WTC11 (cell line): ENCODE data around the gene DNAAF2. TPM values are rescaled to one million over a fixed set of nuclear protein-coding genes. Genes with fewer than 3 reads are reported as not detected.

Experiments used
- ATAC-seq: fragments of 200-7000 bp; cut with Tn5 transposase; 2 replicates; pipeline ENCODE4 v1.10.0; 2021; ENCODE audit warnings: mild to moderate bottlenecking, moderate library complexity
- CTCF ChIA-PET: fragments of 300-600 bp; sonication (Branson Sonifier 250); formaldehyde crosslinking; loops from one replicate; lab custom pipeline; 2021; ENCODE audit warnings: antibody characterized with exemption; lab: Charles Lee
- POLR2A ChIA-PET: fragments of 350-600 bp; sonication (Branson Sonifier 250); formaldehyde crosslinking; loops from one replicate; lab custom pipeline; 2021; ENCODE audit warnings: antibody characterized with exemption; lab: Charles Lee
- DNase-seq: peaks from one replicate; pipeline ENCODE4 v3.0.0; 2021; ENCODE audit warnings: low spot score
- H3K27ac Mint-ChIP-seq: 2 replicates; pipeline ENCODE4 v1.8.0; 2021; ENCODE audit warnings: mixed read lengths
- H3K27me3 Mint-ChIP-seq: 2 replicates; pipeline ENCODE4 v1.8.0; 2021; ENCODE audit warnings: low read depth, mild to moderate bottlenecking, moderate library complexity, mixed read lengths
- H3K36me3 Mint-ChIP-seq: 2 replicates; pipeline ENCODE4 v1.8.0; 2021; ENCODE audit warnings: mixed read lengths
- H3K4me1 Mint-ChIP-seq: 2 replicates; pipeline ENCODE4 v1.8.0; 2022; ENCODE audit warnings: mixed read lengths
- H3K4me3 Mint-ChIP-seq: 2 replicates; pipeline ENCODE4 v1.8.0; 2021; ENCODE audit warnings: mild to moderate bottlenecking, moderate library complexity, mixed read lengths
- H3K9me3 Mint-ChIP-seq: 2 replicates; pipeline ENCODE4 v1.8.0; 2021; ENCODE audit warnings: mixed read lengths
- ETV6 ChIP-seq: sonication (generic); formaldehyde crosslinking; IDR thresholded peaks from 2 replicates; pipeline ENCODE4 v1.8.1; 2022; ENCODE audit warnings: mild to moderate bottlenecking, missing genetic modification reagents
- OVOL2 ChIP-seq: fragments of 250-450 bp; sonication (Bioruptor Pico); IDR thresholded peaks from 2 replicates; pipeline ENCODE4 v1.9.0; 2021; ENCODE audit warnings: mild to moderate bottlenecking, borderline replicate concordance
- PREB ChIP-seq: sonication (generic); formaldehyde crosslinking; IDR thresholded peaks from 2 replicates; pipeline ENCODE4 v1.8.1; 2022; ENCODE audit warnings: mild to moderate bottlenecking, missing genetic modification reagents, moderate library complexity, borderline replicate concordance
- SMAD3 ChIP-seq: sonication (generic); formaldehyde crosslinking; IDR thresholded peaks from 2 replicates; pipeline ENCODE4 v1.8.0; 2022; ENCODE audit warnings: missing genetic modification reagents, mild to moderate bottlenecking, borderline replicate concordance
- SMAD4 ChIP-seq: sonication (generic); formaldehyde crosslinking; IDR thresholded peaks from 2 replicates; pipeline ENCODE4 v1.8.0; 2022; ENCODE audit warnings: mild to moderate bottlenecking, missing genetic modification reagents
- ZNF121 ChIP-seq: sonication (generic); formaldehyde crosslinking; IDR thresholded peaks from 2 replicates; pipeline ENCODE4 v1.8.0; 2023; ENCODE audit warnings: missing genetic modification reagents
- ZNF416 ChIP-seq: fragments of 250-450 bp; sonication (Bioruptor Pico); IDR thresholded peaks from 2 replicates; pipeline ENCODE4 v1.9.0; 2021; ENCODE audit warnings: mild to moderate bottlenecking, inconsistent platforms
- total RNA-seq: library from RNA; stranded (reverse); gene quantifications from 3 replicates; pipeline ENCODE4 v1.2.3, GENCODE V29; 2021
- TF ChIP-seq, protein P1 (sequence below): sonication (generic); formaldehyde crosslinking; IDR thresholded peaks from 2 replicates; pipeline ENCODE4 v1.8.1; 2023; ENCODE audit warnings: mild to moderate bottlenecking, missing genetic modification reagents, borderline replicate concordance

Gene DNAAF2
- total RNA-seq, 1 experiment from 2014 or later: 19.9 TPM

DNA sequence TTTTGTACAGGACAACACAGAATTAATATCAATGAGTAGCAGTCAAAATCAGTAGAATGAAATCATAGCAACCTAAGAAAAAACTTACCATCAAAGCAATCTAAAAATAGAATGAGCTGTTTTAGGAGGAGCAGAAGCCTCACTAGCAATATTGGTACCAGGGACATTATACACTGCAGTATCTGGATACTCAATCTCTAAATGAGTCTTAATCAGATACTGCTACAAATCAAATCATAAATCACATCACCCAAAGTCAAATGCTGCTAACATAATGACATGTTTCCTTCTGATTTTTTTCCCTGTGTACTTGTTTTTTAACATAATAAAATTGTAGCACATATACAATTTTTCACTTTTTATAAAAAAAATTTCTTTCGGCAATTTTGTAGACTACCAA is 56.9 kb downstream of the DNAAF2 start:
- H3K27me3 Mint-ChIP-seq: no peaks in the 10 kb centered on the region
- DNase-seq (no peak), ATAC-seq (no peak)
- peaks cover 25% of the 10 kb centered on the region for H3K4me1 Mint-ChIP-seq
- ChIA-PET CTCF (no interaction called here), POLR2A (interaction anchor here (0.6 kb wide), 1 partner anchor 9 kb away, joined by 3 read pairs; no protein-coding TSS in a partner anchor)
- H3K9me3 Mint-ChIP-seq: no peaks in the 10 kb centered on the region
- H3K4me3 Mint-ChIP-seq: no peak overlapping the region
- H3K27ac Mint-ChIP-seq: no peak overlapping the region; the same call in 1 of the 2 replicates
- peaks cover 51% of the 10 kb centered on the region for H3K36me3 Mint-ChIP-seq
- TF ChIP-seq SMAD4 (no peak), PREB (CRISPR knock-in tag) (no peak), ETV6 (no peak), SMAD3 (CRISPR knock-in tag) (no peak), ZNF416 (CRISPR knock-in tag) (no peak), OVOL2 (no peak), ZNF121 (CRISPR knock-in tag) (no peak)
- TF ChIP-seq, protein P1, sequence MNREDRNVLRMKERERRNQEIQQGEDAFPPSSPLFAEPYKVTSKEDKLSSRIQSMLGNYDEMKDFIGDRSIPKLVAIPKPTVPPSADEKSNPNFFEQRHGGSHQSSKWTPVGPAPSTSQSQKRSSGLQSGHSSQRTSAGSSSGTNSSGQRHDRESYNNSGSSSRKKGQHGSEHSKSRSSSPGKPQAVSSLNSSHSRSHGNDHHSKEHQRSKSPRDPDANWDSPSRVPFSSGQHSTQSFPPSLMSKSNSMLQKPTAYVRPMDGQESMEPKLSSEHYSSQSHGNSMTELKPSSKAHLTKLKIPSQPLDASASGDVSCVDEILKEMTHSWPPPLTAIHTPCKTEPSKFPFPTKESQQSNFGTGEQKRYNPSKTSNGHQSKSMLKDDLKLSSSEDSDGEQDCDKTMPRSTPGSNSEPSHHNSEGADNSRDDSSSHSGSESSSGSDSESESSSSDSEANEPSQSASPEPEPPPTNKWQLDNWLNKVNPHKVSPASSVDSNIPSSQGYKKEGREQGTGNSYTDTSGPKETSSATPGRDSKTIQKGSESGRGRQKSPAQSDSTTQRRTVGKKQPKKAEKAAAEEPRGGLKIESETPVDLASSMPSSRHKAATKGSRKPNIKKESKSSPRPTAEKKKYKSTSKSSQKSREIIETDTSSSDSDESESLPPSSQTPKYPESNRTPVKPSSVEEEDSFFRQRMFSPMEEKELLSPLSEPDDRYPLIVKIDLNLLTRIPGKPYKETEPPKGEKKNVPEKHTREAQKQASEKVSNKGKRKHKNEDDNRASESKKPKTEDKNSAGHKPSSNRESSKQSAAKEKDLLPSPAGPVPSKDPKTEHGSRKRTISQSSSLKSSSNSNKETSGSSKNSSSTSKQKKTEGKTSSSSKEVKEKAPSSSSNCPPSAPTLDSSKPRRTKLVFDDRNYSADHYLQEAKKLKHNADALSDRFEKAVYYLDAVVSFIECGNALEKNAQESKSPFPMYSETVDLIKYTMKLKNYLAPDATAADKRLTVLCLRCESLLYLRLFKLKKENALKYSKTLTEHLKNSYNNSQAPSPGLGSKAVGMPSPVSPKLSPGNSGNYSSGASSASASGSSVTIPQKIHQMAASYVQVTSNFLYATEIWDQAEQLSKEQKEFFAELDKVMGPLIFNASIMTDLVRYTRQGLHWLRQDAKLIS (CRISPR knock-in tag): no peak

Other genes starting within 250 kb of the DNAAF2 start
- gene RPS29, start 48.9 kb downstream of the DNAAF2 start, total RNA-seq: 2,168 to 2,393 TPM (median 2,330 TPM) in 3 replicates
- 32.5 to 42.6 TPM (median 32.8 TPM) in 3 replicates for gene LRR1, start 36.3 kb downstream of the DNAAF2 start, total RNA-seq
- gene RPL36AL, start 14.6 kb downstream of the DNAAF2 start, total RNA-seq: 173 to 212 TPM (median 177 TPM) in 3 replicates
- 24.5 to 27.7 TPM (median 25.2 TPM) in 3 replicates for gene MGAT2, start 14.4 kb downstream of the DNAAF2 start, total RNA-seq
- 24.0 to 24.6 TPM (median 24.4 TPM) in 3 replicates for gene POLE2, start 53.0 kb upstream of the DNAAF2 start, total RNA-seq
- 0.16 TPM in 1 of 3 replicates, not detected in the others for gene KLHDC1, start 57.9 kb upstream of the DNAAF2 start, total RNA-seq
- gene KLHDC2, start 132.9 kb upstream of the DNAAF2 start, total RNA-seq: 38.7 to 47.6 TPM (median 42.5 TPM) in 3 replicates
- 50.1 to 51.2 TPM (median 50.1 TPM) in 3 replicates for gene NEMF, start 217.5 kb upstream of the DNAAF2 start, total RNA-seq